NCI-H524 treated with DMSO at 0.1 percent for 48 hours (cell line): ENCODE measurements around the gene SLC22A5.
A peak's percentile ranks its signal among the peaks of the same experiment; 100 is the strongest.

Experiments
- DNase-seq: peaks from one replicate; lab custom pipeline; 2025; lab: John Stamatoyannopoulos, UW

The SLC22A5 gene

GRCh38 chr5:132368186-132368585 lies 1.3 kb upstream of the SLC22A5 start:
- no peak for DNase-seq

GRCh38 chr5:132369007-132369473 lies 470 bp upstream of the SLC22A5 start:
- peak; percentile 33 for DNase-seq

- DNase-seq: no peak
These were observed 866 bp downstream of the SLC22A5 start for GRCh38 chr5:132370181-132370970.

- no peak for DNase-seq
These were observed 1.6 kb downstream of the SLC22A5 start for GRCh38 chr5:132370971-132371602.

- DNase-seq: no peak
These were observed 2.1 kb downstream of the SLC22A5 start for GRCh38 chr5:132371603-132371994.

GRCh38 chr5:132372127-132372526 lies 2.6 kb downstream of the SLC22A5 start:
- no peak for DNase-seq

- DNase-seq: no peak
These were observed 3.0 kb downstream of the SLC22A5 start for GRCh38 chr5:132372542-132372941.

GRCh38 chr5:132375957-132376356 lies 6.4 kb downstream of the SLC22A5 start:
- no peak for DNase-seq

GRCh38 chr5:132376694-132377641 lies 7.5 kb downstream of the SLC22A5 start:
- DNase-seq: no peak

GRCh38 chr5:132377738-132378137 lies 8.2 kb downstream of the SLC22A5 start:
- DNase-seq: no peak

GRCh38 chr5:132378580-132378979 lies 9.1 kb downstream of the SLC22A5 start:
- DNase-seq: no peak

GRCh38 chr5:132380047-132380446 lies 10.5 kb downstream of the SLC22A5 start:
- DNase-seq: no peak

GRCh38 chr5:132380741-132381140 lies 11.2 kb downstream of the SLC22A5 start:
- no peak for DNase-seq

GRCh38 chr5:132381614-132382013 lies 12.1 kb downstream of the SLC22A5 start:
- no peak for DNase-seq

GRCh38 chr5:132383261-132383660 lies 13.8 kb downstream of the SLC22A5 start:
- no peak for DNase-seq

- DNase-seq: no peak
These were observed 14.5 kb downstream of the SLC22A5 start for GRCh38 chr5:132383984-132384383.

- no peak for DNase-seq
These were observed 15.1 kb downstream of the SLC22A5 start for GRCh38 chr5:132384506-132385050.

- DNase-seq: no peak
These were observed 16.0 kb downstream of the SLC22A5 start for GRCh38 chr5:132385326-132386105.

- DNase-seq: no peak
These were observed 17.3 kb downstream of the SLC22A5 start for GRCh38 chr5:132386644-132387286.

- DNase-seq: no peak
These were observed 18.2 kb downstream of the SLC22A5 start for GRCh38 chr5:132387640-132388117.
